Activated CD8-positive, alpha-beta memory T cell treated with anti-CD3 and anti-CD28 coated beads for 24 hours (primary cell): ENCODE results near the gene CHCHD4.
A peak's percentile ranks its signal among the peaks of the same experiment; 100 is the strongest.

Experiments
- DNase-seq: peaks from one replicate; pipeline ENCODE4 v3.0.0-alpha.2; 2020

Gene CHCHD4

DNA sequence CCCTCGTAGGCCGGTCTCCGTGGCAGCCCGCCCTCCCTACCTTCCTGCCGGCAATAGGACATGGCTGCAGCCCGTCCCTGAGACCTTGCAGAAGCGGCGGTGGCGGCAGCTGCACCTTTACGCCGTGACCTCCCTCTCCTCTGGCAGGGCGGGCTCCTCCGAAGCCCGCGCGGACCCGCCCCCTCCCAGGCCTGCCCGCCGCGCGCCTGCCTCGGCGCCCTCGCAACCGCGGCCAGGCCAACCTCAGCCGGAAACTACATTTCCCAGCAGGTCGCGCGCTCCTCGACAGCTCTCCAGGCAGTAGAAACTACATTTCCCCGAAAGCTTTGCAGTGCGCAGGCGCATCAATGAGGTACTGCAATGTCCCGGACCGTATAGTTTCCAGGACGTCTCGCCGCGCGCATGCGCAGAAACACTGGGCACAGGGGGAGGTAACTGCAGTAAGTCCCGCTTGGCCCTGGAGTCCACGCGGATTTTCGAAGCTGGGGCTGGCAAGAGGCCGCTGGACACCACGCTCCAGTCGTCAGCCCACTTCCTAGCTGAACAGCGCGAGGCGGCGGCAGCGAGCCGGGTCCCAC, at the start of gene CHCHD4, which contains the start of gene TMEM43:
CHCHD4 (minus strand) TSS at position 256 of the 578 bp plus-strand sequence; CDS start at position 62, 194 bp downstream.
TMEM43 (plus strand) TSS at position 438 of the 578 bp plus-strand sequence. CDS start 142 bp downstream, outside the sequence.
- peak; percentile 97 for DNase-seq

DNA sequence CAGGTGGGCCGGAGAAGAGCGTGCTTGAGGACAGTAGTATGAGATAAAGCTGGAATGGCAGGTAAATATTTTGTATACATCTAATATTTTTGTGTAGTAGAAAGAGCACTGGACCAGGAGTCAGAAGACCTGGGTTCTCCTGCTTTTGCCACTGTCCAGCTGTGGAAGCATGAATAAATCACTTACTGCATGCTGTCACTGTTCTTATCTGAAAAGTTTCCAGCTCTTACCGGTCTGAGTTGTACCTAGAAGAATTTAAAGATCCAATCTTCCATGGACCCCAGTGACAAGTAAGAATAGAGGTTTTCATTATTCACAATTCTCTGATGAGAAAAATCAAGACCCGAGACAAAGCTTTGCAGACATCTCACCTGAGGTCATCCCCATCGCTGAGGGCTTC, 47.8 kb upstream of the CHCHD4 start:
- DNase-seq, result no peak

DNA sequence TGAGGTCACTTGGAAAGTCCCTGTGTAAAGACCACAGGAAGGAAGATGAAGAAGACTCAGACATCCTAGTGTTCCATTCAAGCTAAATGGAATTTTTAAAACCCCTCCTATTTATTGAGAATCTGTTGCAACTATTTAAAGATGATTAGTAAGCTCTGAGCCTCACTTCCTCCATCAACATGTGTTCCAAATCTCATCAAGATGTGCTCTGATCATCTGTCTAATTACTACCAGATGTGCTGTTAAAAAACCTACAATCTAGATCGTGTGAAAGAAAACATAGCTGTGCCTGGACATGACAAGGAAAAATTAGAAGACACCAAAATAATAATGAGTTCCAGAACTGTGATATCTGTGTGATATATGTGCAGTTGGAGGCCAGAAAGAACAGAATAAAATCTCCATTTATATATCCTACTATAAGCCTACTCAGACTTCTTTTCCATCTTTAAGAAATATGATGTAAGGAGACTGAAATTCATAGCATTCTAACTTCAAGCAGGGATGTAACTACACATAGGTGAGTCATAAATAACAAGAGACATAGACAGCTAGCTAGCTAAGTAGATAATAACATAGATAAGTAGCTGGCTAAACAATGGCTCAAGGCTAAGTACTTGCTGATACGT, 46.0 kb upstream of the CHCHD4 start:
- DNase-seq, result no peak

DNA sequence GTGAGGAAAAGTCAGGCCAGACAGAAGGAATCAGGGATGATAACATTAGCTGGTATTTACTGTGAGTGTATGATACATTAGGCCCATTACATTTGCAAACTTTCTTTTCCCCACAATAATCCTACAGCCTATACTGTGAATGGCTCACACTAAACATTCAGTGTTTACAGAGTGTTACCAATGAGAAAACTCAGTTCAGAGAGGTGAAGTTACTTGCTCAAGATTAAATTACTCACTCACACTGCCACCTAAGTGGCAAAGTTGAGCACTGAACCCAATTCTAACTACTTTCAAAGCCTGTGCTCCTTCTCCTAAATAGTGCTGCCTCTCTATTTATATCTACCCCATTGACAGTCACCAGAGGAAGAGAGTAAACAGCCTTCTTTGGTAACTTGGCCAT, 45.2 kb upstream of the CHCHD4 start:
- DNase-seq, result no peak

DNA sequence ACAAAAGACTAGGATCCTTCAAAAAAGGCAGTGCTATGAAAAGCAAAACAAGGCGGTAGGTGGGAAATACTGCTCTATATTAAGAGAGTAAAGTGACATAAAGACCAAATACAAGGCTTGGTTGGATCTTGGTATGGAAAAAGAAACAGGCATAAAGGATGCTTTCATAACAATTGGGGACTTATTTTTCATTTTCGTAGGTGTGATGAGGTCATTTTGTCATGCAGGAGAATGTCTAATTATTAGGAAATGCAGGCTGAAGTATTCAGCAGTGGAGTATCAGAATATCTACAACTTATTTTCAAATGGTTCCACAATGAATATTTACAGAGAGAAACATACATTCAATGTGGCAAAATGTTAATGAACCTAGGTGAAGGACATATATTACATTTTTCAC, 44.8 kb upstream of the CHCHD4 start:
- DNase-seq, result no peak

DNA sequence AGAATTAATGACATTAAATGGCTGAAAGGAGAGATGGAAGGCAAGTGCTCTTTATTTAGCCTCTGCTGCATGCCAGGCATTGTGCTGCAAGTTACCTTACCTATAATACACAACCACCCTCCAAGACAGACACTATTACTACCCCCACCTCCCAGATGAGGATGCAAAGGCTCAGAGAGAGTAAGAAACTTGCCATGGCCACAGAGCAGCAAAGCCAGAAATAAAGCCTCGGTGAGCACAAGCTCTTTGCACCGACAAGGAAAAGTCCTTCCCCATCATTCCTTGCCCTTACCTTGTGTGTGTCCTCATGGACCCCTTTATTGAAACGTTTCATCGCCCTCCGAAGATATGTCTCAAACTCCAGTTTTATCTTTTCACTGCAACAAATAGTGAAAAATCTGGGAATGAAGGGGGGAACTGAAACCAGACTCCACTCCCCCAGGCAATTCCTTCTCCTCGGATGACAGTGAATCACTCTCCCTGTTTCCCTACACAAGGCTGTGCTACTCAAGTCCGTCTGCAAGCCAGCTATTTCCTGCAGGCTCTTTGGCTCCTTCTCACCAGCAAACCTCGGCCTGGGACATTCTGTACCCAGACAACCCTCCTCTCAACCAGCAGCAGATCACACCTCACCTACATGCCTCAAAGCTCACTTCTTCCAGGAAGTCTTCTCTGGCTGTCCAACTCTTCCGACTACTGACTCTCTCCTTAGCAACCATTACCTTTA, 42.4 kb upstream of the CHCHD4 start:
- no peak for DNase-seq

DNA sequence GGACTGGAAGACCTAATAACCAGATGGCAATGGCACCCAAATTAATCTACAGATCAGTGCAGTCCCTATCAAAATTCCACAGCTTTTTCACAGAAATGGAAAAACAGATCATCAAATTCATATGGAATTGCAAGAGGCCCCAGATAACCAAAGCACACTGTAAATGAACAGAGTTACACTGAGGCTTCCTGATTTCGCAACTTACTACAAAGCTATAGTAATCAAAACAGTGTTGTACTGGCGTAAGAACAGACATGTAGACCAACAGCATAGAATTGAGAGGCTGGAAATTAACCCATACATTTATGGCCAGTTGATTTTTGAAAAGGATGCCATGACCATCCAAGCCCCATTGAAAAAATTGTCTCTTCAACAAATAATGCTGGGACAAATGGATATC, 37.5 kb upstream of the CHCHD4 start:
- no peak for DNase-seq

DNA sequence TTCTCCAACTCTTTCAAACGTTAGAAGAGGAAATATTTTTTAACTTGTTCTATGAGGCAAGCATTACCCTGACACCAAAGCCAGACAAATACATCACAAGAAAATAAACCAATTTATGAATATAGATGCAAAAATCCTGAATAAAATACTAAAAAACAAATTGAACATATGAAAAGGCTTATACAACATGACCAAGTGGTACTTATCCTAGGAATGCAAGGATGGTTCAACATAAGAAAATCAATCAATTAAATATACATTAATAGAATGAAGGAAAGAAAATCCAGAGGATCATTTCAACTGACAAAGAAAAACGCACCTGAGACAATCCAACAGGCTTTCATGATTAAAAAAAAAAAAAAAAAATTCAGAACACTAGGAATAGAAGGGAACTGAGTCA, 36.6 kb upstream of the CHCHD4 start:
- DNase-seq, result no peak

DNA sequence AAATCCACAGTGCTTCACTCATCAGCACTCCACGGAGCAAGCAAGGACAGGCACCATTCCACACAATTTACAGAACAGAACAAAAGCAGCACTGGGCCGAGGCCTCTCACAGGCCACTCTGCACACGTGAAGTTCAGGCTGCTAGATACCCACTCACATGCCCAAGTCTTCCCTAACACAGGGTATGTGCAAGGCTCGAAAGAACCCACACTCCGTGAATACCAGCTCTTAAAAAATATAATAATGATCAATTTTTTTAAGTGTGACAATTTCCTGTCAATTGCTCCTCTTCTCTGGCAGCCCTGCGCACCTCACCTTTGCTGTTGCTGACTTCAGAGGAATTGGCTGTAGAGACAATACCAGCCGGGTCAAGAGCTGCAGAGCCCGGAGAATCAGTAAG, 34.8 kb upstream of the CHCHD4 start:
- no peak for DNase-seq

DNA sequence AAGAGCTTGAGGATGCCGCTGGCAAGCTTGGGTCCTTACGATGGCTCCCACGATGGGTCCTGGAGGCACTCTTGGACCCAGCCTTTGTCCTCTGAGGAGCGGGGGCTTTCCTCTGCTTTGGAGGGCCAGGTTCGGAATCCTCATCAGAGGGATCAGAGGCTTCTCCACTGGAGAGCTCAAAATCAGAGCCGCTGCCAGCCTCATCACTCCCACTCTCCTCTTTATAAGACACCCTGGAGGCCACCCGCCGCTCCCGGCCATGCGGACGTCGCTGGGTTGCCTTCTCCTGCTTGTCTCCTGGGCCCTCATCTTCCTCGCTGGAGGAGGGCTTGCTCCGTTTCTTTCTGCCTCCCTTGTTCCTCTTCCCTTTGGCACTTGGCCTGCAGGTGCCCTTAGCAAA, 33.7 kb upstream of the CHCHD4 start:
- DNase-seq, result no peak

DNA sequence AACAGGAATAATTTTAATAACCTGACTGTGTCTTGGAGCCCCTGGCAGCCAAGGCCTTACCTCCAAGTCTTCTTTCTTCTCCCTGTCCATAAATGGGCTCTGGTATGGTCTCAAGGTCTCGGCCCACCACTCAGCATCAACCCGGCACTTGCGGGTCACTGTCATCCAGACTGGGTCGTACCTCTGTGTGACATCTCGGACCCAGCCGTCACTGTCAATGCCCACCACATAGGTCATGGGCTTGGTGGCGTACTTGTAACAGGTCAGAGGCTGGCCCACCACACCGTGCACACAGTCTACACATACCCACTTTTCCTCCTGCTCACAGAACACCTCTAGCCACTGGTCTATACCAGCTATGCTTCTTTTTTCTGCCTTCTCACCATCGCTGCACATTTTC, 33.3 kb upstream of the CHCHD4 start:
- DNase-seq, result no peak

DNA sequence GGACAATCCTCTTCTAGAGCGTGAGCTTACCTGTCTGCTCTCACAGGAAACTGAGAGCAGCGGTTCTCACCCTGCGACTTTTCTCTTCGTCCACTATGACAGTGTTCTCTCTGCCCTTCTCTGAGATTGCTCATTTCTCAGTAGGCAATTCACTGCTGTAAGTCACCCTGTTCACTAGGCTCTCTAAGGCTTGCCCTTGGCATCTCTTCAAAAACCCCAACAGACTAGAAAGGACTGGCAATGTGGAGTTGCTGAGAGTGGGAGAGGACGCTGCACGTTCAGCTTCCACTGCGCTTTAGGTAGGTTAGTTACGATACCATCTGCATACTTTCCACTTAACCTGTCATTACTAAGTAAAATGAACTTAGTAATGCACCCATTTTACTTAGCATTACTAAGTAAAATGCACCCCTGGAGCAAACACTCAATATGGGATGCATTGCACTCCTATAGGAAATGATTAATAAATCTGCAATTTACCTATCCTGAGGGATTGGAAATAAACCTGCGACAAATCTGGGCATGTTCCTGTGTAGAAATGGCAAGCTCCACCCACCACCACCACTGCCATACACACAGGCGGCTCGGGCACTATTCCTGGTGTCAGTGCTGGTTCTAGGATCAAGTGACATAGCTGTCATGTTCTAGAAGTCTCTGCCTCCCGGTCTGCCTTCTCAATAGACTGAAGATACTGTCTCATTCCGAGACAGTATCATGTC, 32.3 kb upstream of the CHCHD4 start:
- DNase-seq, result no peak

DNA sequence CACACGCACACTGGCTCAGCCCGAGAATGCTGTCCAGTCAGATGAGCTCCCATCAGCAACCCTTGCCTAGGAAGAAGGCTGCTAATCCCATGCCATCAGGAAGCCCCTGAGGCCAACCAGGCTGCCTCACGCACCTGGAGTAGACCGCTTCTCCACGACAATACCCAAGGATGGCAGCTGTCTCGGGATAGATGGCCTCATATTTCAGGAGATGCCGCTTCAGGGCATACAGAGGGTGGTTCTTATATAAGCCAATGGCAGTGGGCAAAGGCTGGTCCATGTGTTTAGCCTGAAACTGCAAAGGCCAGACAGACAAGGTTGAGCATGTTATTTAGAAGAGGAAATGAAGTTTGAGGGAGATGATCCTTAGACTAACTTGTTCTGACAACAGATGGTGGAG, 31.5 kb upstream of the CHCHD4 start:
- DNase-seq, result peak; percentile 28

DNA sequence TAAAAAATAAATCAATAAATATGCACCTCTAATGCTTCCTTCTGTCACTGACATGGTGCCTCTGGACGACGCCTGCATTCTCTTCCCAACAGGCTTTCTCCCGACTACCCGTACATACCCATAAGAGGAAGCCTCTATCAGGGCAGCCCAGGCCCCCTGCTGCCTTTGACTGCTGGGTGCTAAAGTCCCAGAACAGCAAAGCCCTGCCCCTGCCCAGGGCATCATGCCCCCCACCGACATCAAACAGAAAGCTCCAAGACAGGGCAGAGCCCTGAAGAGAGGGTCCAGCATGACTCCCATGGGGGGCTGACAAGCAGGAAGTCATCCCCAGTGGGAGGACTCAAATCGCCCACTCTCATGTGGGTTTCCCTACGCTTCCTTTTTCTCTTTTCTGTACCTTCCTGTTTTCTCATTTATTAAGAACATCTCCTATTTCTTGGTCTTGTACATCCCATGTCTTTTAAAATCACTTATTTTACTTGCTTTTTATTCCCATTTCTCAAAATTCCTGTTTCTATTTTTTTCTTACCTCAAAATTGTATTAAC, 30.3 kb upstream of the CHCHD4 start:
- DNase-seq, result peak; percentile 43

DNA sequence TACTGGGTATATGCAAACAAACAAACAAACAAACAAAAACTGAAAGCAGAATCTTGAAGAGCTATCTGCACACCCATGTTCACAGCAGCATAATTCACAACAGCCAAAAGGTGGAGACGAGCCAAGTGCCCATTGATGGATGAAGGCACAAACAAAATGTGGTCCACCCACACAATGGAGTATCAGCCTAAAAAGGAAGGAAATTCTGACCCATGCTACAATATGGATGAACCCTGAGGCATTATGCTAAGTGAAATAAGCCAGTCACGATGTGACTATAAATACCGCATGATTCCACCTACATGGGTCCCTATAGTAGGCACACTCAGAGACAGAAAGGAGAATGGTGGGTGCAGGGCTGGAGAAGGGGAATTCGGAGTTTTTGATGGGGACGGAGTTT, 29.6 kb upstream of the CHCHD4 start:
- DNase-seq, result peak; percentile 9

DNA sequence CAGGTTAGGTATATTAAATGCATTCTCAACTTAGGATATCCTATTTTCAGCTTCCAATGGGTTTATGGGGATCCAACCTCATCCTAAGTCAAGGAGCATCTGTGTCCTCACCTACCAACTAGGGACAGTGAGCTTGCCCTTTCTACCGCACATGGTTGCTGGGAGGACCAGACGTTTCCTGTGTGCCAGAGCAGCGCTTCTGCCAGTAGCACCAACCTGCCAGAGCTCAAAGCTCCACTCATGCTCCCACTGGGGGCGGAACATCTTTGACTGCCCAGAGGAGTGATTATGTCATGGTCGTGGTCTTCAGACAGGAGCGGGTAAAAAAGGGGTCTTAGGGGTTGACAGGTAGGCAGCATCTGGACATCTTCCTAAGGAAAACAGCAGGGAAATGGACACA, 29.0 kb upstream of the CHCHD4 start:
- peak; percentile 21 for DNase-seq

DNA sequence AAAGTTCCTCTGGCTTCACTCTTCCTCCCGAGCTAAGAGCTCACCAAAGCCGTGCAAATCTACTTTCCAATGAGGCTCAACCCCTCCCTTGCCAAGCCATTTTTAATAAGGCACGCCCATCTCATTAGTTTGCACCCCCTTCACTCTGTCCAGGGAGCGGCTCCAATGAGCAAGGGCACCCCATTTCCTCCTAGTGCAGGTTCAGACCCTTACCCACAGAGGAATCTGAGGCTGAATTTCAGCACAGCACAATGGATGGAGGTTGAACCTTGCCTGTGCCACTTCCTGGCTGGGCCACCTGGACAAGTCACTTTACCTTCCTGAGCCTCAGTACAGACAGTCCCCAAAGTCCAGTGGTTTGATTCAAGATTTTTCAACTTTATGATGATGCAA, 28.3 kb upstream of the CHCHD4 start:
- DNase-seq, result no peak

DNA sequence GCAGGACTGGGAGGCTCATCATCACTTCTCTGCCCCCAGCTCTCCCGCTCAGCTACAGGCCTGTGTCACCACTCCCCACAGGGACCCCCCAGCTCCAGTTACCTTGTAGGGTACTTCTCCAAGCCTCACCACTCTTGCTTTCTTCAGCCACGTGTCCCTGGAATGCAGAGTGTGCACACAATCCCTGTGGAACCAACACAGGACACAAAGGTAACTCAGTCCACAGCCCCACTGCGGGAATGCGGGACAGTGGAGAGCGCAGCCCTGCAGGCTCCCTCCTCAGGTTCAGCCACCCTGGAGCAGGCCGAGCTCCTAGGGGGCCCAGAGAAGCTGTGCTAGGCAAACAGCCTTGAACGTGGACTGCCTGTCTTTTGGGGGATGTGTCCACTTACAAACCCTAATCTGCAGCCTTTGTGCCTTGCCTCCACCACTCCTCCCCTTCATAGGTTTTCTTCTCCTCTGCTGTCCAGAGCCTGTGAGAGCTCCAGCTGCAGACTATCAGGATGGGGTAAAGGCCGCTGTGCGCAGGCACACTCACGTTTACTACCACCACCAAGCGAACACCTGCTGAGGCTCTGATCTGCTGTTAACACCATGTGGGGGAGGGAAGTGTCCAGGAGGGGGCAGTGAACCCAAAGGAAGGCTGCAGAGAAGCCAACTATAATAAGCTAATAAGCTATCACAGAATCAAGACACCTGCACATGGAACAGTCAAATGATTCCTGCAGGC, 27.7 kb upstream of the CHCHD4 start:
- peak; percentile 53 for DNase-seq

DNA sequence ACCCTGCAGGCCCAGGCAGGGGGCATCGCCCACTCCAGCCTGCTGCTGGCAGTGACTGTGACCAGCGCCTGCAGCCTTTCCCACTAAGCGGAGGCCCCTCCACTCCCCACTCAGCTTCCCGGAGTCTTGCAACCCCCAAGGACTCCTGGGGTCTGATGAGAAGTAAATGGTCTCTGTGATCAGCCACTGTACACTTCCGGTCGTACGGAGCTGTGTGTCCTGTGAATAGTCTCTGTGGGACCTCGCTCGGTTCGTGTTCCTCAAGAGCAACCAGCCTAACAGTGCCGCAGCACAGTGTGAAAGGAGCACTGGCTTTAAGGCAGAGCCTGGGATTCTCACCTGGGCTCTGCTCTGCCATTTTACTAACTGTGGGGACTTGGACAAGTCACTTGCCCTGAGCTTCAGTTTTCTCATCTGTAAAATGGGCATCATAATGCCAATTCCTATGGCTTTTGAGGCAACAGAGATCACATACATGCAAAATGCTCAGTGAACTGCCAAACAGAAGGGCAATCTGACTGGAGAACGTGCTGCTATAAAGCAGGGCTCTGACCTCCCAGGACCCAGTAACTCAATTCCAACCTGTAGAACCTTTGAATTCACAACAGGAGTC, 26.9 kb upstream of the CHCHD4 start:
- peak; percentile 50 for DNase-seq

DNA sequence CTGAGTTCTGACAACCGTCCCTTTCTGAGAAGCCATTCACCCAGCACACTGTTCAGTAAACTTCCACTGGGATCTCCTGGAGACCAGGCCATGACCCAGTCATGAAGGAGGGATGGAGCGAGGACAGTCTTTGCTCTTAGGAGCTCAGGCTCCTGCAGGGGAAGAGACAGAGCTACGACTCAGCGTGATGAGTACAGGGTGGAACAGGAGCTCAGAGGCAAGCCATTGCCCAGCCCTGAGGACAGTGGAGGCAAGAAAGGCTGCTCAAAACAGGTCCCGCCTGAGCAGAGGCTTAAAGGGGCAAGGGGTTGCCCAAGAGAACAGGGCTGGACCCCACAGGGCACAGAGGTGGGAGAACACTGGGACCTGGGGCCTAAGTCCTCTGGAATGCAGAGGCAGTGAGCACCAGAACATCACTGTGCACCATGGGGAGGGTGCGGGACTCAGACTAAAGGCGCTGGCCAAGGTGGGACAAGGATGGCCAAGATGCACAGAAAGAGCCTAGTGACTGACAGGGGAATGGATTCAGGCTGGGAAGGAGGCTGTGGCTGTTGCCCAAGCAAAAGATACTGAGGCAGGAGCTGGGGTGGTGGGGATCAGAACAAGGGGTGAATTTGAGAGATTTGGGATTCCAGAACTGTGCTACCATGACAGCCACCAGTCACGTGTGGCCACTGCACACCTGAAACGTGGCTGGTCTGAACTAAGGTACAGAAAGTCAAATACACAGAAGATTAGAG, 26.0 kb upstream of the CHCHD4 start:
- DNase-seq, result peak; percentile 50

DNA sequence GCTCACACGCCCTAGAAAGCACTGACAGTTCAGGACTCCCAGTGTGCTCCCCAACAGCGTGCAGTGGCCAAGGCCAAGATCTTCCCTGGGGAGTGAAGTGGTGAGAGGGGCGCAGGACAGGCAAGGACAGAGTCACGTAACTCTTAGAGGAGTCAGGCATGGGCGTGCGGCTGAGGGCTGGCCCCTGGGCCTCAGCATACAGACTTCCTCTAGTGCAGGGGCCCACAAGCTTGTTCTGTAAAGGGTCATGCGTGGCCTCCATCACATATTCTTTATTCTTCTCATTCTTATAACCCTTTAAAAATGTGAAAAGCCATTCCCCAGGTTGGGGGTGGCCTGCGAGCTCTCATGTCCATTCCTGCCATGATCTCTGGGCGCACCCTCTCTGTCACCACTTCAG, 25.4 kb upstream of the CHCHD4 start:
- peak; percentile 44 for DNase-seq
